AG09309 (cell line): ENCODE measurements around the gene PLCB4.
A peak's percentile ranks its signal among the peaks of the same experiment; 100 is the strongest.

Experiments used
- DNase-seq: peaks from one replicate; pipeline ENCODE4 v3.0.0-alpha.2; 2010; ENCODE audit warnings: low read depth
- H3K4me3 ChIP-seq: 2 replicates; pipeline ENCODE4 v1.5.1; 2011; ENCODE audit warnings: mild to moderate bottlenecking, low read depth, low read length, moderate library complexity; ENCODE audit not compliant: control insufficient read depth
- TF ChIP-seq, protein P1 (sequence below): IDR thresholded peaks from 2 replicates; pipeline ENCODE4 v1.5.1; 2011; ENCODE audit warnings: mild to moderate bottlenecking, low read depth, low read length, inconsistent platforms; ENCODE audit not compliant: insufficient read depth, control insufficient read depth; ENCODE audit errors: missing control alignments

The PLCB4 gene

GRCh38 chr20:9358001-9358400, 289.1 kb downstream of the PLCB4 start:
- TF ChIP-seq, protein P1, sequence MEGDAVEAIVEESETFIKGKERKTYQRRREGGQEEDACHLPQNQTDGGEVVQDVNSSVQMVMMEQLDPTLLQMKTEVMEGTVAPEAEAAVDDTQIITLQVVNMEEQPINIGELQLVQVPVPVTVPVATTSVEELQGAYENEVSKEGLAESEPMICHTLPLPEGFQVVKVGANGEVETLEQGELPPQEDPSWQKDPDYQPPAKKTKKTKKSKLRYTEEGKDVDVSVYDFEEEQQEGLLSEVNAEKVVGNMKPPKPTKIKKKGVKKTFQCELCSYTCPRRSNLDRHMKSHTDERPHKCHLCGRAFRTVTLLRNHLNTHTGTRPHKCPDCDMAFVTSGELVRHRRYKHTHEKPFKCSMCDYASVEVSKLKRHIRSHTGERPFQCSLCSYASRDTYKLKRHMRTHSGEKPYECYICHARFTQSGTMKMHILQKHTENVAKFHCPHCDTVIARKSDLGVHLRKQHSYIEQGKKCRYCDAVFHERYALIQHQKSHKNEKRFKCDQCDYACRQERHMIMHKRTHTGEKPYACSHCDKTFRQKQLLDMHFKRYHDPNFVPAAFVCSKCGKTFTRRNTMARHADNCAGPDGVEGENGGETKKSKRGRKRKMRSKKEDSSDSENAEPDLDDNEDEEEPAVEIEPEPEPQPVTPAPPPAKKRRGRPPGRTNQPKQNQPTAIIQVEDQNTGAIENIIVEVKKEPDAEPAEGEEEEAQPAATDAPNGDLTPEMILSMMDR = no peak
- DNase-seq = no peak
- H3K4me3 ChIP-seq = no peak overlapping the region

DNA sequence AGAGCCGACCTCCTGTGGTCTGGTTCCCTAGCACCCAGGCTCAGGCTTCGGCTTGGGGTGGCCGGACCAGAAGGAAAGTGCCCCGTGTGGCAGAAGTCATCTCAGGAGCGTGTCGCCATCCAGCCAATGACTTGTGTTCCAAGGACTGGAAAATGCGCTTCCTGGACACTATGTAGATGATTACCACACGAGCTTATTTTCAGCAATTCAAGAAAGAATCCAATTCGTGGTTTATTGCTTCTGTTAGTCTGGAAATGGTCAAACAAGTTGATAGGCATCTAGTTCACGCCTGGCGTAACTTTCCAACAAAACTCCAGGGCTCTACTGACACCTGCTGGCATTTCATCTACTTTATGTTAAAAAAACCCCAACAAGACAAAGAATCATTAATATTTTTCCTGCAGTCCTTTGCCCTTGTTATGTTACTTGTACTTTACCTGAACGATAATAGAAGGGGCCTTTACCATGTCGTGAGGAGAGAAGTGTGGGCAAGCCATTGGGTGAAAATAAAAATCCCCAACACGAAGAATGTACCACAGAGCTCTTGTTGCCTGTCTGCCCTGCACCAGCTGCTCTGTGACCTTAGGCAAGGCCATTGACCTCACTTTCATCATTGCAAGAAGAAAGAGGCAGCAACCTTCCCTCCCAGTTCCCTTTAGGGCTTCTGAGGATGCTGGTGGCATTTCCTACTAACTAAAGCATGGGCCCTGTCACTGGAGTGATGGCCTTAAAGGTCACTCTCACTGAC, 290.8 kb downstream of the PLCB4 start:
- peak overlapping the region; percentile 15 for H3K4me3 ChIP-seq
- TF ChIP-seq, protein P1 = peak; percentile 52
- DNase-seq = peak; percentile 71

GRCh38 chr20:9360431-9360830, 291.5 kb downstream of the PLCB4 start:
- TF ChIP-seq, protein P1 = no peak
- H3K4me3 ChIP-seq = no peak overlapping the region
- DNase-seq = no peak

- TF ChIP-seq, protein P1 = no peak
- no peak overlapping the region for H3K4me3 ChIP-seq
- no peak for DNase-seq
Observed at GRCh38 chr20:9363673-9364072, 294.8 kb downstream of the PLCB4 start.

- no peak for DNase-seq
- H3K4me3 ChIP-seq = no peak overlapping the region
- TF ChIP-seq, protein P1 = no peak
Observed at GRCh38 chr20:9367328-9367727, 298.4 kb downstream of the PLCB4 start.

GRCh38 chr20:9367746-9368145, 298.9 kb downstream of the PLCB4 start:
- TF ChIP-seq, protein P1 = no peak
- H3K4me3 ChIP-seq = no peak overlapping the region

More at GRCh38 chr20:9367746-9368145, 298.9 kb downstream of the PLCB4 start:
- no peak for DNase-seq
